Ishikawa (cell line): ENCODE measurements around the gene IGFL2.

Source experiments
- CEBPB ChIP-seq: IDR thresholded peaks from 2 replicates; pipeline ENCODE4 v1.6.1; 2012
- CREB1 ChIP-seq: IDR thresholded peaks from 2 replicates; pipeline ENCODE4 v1.6.1; 2012; ENCODE audit warnings: low read depth
- EGR1 ChIP-seq: IDR thresholded peaks from 2 replicates; pipeline ENCODE4 v1.6.1; 2012
- EP300 ChIP-seq: IDR thresholded peaks from 2 replicates; pipeline ENCODE4 v1.6.1; 2012; ENCODE audit warnings: borderline replicate concordance
- FOXM1 ChIP-seq: IDR thresholded peaks from 2 replicates; pipeline ENCODE4 v1.6.1; 2012; ENCODE audit warnings: low read depth, borderline replicate concordance
- MAX ChIP-seq: IDR thresholded peaks from 2 replicates; pipeline ENCODE4 v1.6.1; 2012
- NFIC ChIP-seq: IDR thresholded peaks from 2 replicates; pipeline ENCODE4 v1.6.1; 2012
- RAD21 ChIP-seq: IDR thresholded peaks from 2 replicates; pipeline ENCODE4 v1.6.1; 2012; ENCODE audit warnings: low read depth
- TAF1 ChIP-seq: IDR thresholded peaks from 2 replicates; pipeline ENCODE4 v1.6.1; 2012; ENCODE audit warnings: low read depth, mild to moderate bottlenecking
- TCF12 ChIP-seq: IDR thresholded peaks from 2 replicates; pipeline ENCODE4 v1.6.1; 2012; ENCODE audit warnings: low read depth
- TEAD4 ChIP-seq: IDR thresholded peaks from 2 replicates; pipeline ENCODE4 v1.6.1; 2012
- YY1 ChIP-seq: IDR thresholded peaks from 2 replicates; pipeline ENCODE4 v1.6.1; 2012; ENCODE audit warnings: low read depth
- ZBTB7A ChIP-seq: IDR thresholded peaks from 2 replicates; pipeline ENCODE4 v1.6.1; 2012; ENCODE audit warnings: low read depth
- TF ChIP-seq, protein P1 (sequence below): IDR thresholded peaks from 2 replicates; pipeline ENCODE4 v1.6.1; 2012; ENCODE audit warnings: low read depth, mild to moderate bottlenecking
- TF ChIP-seq, protein P2 (sequence below): IDR thresholded peaks from 2 replicates; pipeline ENCODE4 v1.6.1; 2012

IGFL2 gene

GRCh38 chr19:46109876-46110275 lies 38.2 kb upstream of the IGFL2 start:
- TF ChIP-seq YY1: no peak
- no peak for TF ChIP-seq FOXM1
- TF ChIP-seq, protein P1, sequence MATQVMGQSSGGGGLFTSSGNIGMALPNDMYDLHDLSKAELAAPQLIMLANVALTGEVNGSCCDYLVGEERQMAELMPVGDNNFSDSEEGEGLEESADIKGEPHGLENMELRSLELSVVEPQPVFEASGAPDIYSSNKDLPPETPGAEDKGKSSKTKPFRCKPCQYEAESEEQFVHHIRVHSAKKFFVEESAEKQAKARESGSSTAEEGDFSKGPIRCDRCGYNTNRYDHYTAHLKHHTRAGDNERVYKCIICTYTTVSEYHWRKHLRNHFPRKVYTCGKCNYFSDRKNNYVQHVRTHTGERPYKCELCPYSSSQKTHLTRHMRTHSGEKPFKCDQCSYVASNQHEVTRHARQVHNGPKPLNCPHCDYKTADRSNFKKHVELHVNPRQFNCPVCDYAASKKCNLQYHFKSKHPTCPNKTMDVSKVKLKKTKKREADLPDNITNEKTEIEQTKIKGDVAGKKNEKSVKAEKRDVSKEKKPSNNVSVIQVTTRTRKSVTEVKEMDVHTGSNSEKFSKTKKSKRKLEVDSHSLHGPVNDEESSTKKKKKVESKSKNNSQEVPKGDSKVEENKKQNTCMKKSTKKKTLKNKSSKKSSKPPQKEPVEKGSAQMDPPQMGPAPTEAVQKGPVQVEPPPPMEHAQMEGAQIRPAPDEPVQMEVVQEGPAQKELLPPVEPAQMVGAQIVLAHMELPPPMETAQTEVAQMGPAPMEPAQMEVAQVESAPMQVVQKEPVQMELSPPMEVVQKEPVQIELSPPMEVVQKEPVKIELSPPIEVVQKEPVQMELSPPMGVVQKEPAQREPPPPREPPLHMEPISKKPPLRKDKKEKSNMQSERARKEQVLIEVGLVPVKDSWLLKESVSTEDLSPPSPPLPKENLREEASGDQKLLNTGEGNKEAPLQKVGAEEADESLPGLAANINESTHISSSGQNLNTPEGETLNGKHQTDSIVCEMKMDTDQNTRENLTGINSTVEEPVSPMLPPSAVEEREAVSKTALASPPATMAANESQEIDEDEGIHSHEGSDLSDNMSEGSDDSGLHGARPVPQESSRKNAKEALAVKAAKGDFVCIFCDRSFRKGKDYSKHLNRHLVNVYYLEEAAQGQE: no peak
- TF ChIP-seq ZBTB7A: no peak
- TF ChIP-seq NFIC: no peak
- TF ChIP-seq EGR1: no peak

DNA sequence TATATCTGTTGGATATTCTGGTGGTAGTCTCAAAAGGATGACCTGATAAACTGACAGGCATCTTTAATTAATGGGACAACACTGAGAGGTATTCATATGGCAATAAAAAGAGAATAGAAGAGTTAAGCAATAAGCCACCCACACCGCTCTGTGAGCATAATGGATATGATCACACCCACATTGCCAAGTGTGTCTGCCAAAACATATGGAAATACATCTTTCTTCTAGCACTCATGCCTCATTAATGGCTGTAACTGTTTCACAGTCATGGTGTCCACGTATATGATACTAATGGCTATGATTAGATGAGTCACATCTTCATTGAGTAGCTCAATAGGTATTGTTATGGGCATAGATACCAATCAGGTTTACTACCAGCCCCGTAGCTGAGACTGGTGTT lies 36.7 kb upstream of the IGFL2 start:
- TF ChIP-seq ZBTB7A: no peak
- TF ChIP-seq, protein P1: no peak
- no peak for TF ChIP-seq EGR1
- no peak for TF ChIP-seq CREB1
- TF ChIP-seq NFIC: no peak

DNA sequence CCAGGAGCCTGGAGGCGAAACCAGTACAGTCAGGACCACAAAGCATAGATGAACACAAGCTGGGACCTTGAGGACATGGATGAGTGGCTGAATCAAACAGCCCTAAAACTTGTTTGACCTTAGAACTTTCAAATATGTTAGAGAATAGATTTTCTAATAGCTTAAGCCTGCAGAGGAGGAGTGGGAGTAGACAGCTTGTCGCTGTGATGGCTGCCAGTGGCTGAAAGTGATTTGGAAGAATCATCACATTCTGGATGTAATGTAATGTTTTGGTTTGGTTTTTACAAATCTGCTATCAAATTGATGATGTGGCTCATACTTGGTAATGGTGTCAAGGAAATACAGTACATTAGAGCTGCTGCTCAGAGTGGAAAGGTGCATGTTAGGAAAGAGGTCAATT lies 35.5 kb upstream of the IGFL2 start:
- TF ChIP-seq TCF12 (no peak), EP300 (no peak), TAF1 (no peak)

- TF ChIP-seq TEAD4: no peak
- TF ChIP-seq RAD21: no peak
Measured at GRCh38 chr19:46113726-46114125, 34.3 kb upstream of the IGFL2 start.

DNA sequence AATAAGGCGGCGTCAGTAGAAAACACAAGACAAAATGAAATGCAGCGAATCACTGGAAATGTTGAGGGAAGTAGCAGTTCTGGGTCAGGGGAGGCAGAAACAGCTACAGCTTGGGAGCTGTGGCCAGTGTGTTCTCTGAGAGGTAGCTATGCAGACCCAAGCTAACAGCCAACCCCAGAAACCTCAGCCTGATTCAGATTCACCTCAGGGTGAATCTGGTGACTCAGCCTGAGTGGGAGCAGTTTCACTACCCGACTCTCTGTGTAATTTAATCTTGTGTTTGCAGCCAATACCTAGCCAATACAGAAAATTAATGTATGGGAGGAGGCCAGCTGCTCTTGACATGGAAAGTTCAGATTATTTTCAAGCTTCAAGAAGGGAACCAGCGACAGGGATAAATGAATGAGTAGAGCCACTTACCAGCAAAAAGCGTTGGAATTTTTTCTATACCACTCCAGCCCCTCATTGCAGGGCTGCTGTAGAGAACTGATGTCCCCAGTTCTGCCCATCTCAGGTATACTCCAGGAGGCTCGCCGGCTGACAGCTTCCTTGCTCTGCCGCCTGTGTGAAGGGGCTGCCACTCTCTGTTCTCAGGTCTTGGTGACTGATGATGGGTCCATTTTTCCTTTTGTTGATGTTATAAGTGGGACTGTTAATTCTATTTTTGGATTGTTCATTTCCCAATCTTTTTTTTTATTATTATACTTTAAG lies 32.5 kb upstream of the IGFL2 start:
- TF ChIP-seq YY1: no peak
- no peak for TF ChIP-seq RAD21
- TF ChIP-seq TEAD4: no peak
- no peak for TF ChIP-seq ZBTB7A
- TF ChIP-seq TAF1: no peak
- no peak for TF ChIP-seq EP300
- TF ChIP-seq MAX: no peak
- TF ChIP-seq, protein P2, sequence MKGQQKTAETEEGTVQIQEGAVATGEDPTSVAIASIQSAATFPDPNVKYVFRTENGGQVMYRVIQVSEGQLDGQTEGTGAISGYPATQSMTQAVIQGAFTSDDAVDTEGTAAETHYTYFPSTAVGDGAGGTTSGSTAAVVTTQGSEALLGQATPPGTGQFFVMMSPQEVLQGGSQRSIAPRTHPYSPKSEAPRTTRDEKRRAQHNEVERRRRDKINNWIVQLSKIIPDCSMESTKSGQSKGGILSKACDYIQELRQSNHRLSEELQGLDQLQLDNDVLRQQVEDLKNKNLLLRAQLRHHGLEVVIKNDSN: no peak
- TF ChIP-seq FOXM1: no peak
- no peak for TF ChIP-seq TCF12
- TF ChIP-seq NFIC: no peak
- TF ChIP-seq EGR1: no peak
- no peak for TF ChIP-seq CEBPB

- TF ChIP-seq, protein P2: no peak
- TF ChIP-seq MAX (no peak), NFIC (no peak), EP300 (no peak), EGR1 (no peak), YY1 (no peak), ZBTB7A (no peak), TEAD4 (no peak), CREB1 (no peak), CEBPB (no peak), TAF1 (no peak), RAD21 (no peak), FOXM1 (no peak), TCF12 (no peak)
- TF ChIP-seq, protein P1: no peak
Measured at GRCh38 chr19:46116121-46116520, 31.9 kb upstream of the IGFL2 start.
